Right renal cortex interstitium (tissue), 3 donors: ENCODE measurements around the gene MRPL44. TPM values are rescaled to one million over a fixed set of nuclear protein-coding genes. Genes with fewer than 3 reads are reported as not detected.
"Not testable (repeated sequence)": the region's sequence is repeated elsewhere in the genome, so short reads cannot be mapped to it uniquely, and the experiment has no call there.

Experiments used
- DNase-seq, 3 donors: peaks; one replicate each; pipeline ENCODE4 v3.0.0-alpha.2; 2013; ENCODE audit warnings: low read depth in 3 of 3, low spot score in 2 of 3
- polyA plus RNA-seq, 3 donors: library from polyadenylated mRNA; unstranded; fragments of 120-200 nt; gene quantifications; one replicate each; pipeline ENCODE4 v1.2.1, GENCODE V29; 2013; ENCODE audit not compliant: insufficient read length in 3 of 3

Gene MRPL44
- polyA plus RNA-seq, 3 donors, result 38.7 to 40.1 (median 40.1) TPM

DNA sequence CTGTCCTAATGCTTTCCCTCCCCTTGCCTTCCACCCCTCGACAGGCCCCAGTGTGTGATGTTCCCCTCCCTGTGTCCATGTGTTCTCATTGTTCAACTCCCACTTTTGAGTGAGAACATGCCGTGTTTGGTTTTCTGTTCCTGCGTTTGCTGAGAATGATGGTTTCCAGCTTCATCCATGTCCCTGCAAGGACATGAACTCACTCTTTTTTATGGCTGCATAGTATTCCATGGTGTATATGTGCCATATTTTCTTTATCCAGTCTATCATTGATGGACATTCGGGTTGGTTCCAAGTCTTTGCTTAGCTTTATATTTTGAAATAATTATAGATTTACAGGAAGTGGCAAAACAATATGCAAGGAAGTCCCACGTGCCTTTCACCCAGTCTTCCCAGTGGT, 43.4 kb downstream of the MRPL44 start:
- DNase-seq, result not testable (repeated sequence)

DNA sequence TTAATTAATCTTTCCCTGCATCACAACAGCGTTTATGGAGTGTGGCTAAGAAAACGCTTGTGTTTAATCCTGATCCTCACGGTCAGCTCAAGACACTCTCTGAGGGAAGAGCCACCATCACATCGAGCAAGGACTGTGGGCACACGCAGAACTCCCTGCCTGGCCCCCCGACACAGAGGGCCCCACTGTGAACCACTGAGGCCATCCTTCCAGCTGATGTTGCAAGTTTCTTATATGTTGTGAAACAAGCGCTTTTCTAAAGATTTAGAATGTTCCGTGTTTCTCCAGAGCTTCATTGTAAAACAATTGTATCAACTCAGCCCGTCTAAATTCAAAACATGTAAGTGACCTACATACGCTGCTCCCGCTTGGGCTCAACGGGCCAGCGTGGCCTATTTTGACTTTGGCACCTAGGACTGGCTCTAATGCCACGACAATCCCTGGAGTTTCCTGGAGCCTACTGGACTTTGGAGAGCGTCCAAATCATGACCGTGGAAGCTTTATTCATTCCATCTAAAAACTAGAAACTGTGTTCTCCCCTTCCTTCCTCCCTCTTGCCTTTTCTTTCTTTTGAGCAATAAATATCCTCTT, 46.9 kb downstream of the MRPL44 start:
- DNase-seq, result no peak

GRCh38 chr2:224008702-224009261, 51.5 kb downstream of the MRPL44 start:
- DNase-seq, result no peak

DNA sequence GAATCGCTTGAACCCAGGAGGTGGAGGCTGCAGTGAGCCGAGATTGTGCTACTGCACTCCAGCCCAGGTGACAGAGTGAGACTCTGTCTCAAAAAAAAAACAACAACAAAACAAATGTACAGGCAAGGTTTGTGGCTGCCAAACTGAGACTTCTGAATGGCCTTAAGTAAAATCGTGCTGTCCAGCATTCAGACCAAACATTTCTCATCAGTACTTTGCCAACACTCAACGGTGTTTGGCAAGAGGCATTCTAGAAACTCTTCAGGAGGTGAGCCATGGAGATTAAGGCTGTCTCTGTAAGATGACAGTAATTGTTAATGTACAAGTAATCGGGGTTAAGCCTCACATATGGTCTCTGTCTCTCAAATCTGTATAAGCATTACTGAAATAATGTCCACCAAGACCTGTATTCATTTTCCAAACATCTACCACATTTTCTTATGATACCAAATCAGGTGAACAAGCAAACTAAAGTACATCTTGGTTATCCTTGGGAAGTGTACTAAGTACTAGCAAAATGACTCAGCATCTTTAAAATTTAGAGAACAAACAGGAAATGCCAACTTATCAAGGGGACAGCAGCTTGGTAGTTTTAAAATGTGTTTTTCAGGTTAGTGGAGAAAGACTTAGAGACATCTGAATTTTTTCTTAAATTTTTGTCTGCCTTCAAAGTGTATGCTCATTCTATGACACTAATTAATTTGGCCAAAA, 52.5 kb downstream of the MRPL44 start:
- DNase-seq, result no peak

GRCh38 chr2:224011837-224012236, 54.6 kb downstream of the MRPL44 start:
- no peak for DNase-seq

- no peak for DNase-seq
Measured at GRCh38 chr2:224014336-224014735, 57.1 kb downstream of the MRPL44 start.

DNA sequence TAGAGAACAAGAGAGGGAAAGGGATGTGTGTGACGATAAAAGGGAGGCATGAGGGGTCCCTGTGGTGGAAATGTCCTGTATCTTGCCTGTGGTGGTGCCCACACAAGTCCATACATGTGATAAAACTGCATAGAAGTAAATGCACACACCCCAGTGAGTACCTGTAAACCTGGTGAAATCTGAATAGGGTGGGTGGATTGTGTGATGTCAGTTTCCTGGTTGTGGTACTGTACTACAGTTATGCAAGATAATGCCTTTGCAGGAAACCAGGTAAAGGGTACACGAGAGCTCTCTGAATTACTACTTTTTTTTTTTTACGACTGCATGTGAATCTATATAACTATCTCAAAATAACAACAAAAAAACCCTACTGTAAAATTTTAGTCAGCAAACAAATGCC, 59.7 kb downstream of the MRPL44 start:
- no peak for DNase-seq

Other genes starting within 250 kb of the MRPL44 start
- gene AP1S3, start 119.9 kb upstream of the MRPL44 start, polyA plus RNA-seq, result 10 to 100 TPM; 11.2 to 13.5 (median 12.6) TPM
- gene WDFY1, start 12.1 kb upstream of the MRPL44 start, polyA plus RNA-seq, result 10 to 100 TPM; 60.4 to 60.9 (median 60.8) TPM
- gene SERPINE2, start 81.8 kb downstream of the MRPL44 start, polyA plus RNA-seq, result 100 to 1,000 TPM; 118 to 171 (median 121) TPM